HUES6 (cell line): Measurements from ENCODE around the gene RETREG3.
"Not testable (repeated sequence)": the region's sequence is repeated elsewhere in the genome, so short reads cannot be mapped to it uniquely, and the experiment has no call there.

Experiments
- H3K27ac ChIP-seq: 2 replicates; pipeline ENCODE4 v1.7.0; 2013; ENCODE audit warnings: low read depth, mild to moderate bottlenecking, low read length, inconsistent platforms
- H3K27me3 ChIP-seq: 2 replicates; pipeline ENCODE4 v1.6.1; 2013; ENCODE audit warnings: low read length; ENCODE audit not compliant: control insufficient read depth, insufficient read depth
- H3K36me3 ChIP-seq: 2 replicates; pipeline ENCODE4 v1.6.1; 2013; ENCODE audit warnings: low read length; ENCODE audit not compliant: control insufficient read depth, insufficient read depth
- H3K4me1 ChIP-seq: 2 replicates; pipeline ENCODE4 v1.6.1; 2013; ENCODE audit warnings: low read length; ENCODE audit not compliant: control insufficient read depth, insufficient read depth
- H3K4me3 ChIP-seq: 2 replicates; pipeline ENCODE4 v1.5.1; 2013; ENCODE audit warnings: low read depth, low read length
- H3K9ac ChIP-seq: one replicate; pipeline ENCODE4 v1.6.1; 2013; ENCODE audit warnings: mild to moderate bottlenecking, low read length
- H3K9me3 ChIP-seq: 2 replicates; pipeline ENCODE4 v1.6.1; 2013; ENCODE audit warnings: low read depth, low read length; ENCODE audit not compliant: control insufficient read depth, insufficient read depth

The RETREG3 gene

GRCh38 chr17:42609814-42610801 lies 934 bp upstream of the RETREG3 start:
- not testable (repeated sequence) for H3K4me1 ChIP-seq, H3K9me3 ChIP-seq, H3K27me3 ChIP-seq
- Histone ChIP-seq H3K27ac (peak overlapping the region; percentile 21; the same call in 1 of the 2 replicates), H3K4me3 (peak overlapping the region; percentile 83), H3K36me3 (peaks cover 38% of the 10 kb centered on the region), H3K9ac (peak overlapping the region; percentile 81)

DNA sequence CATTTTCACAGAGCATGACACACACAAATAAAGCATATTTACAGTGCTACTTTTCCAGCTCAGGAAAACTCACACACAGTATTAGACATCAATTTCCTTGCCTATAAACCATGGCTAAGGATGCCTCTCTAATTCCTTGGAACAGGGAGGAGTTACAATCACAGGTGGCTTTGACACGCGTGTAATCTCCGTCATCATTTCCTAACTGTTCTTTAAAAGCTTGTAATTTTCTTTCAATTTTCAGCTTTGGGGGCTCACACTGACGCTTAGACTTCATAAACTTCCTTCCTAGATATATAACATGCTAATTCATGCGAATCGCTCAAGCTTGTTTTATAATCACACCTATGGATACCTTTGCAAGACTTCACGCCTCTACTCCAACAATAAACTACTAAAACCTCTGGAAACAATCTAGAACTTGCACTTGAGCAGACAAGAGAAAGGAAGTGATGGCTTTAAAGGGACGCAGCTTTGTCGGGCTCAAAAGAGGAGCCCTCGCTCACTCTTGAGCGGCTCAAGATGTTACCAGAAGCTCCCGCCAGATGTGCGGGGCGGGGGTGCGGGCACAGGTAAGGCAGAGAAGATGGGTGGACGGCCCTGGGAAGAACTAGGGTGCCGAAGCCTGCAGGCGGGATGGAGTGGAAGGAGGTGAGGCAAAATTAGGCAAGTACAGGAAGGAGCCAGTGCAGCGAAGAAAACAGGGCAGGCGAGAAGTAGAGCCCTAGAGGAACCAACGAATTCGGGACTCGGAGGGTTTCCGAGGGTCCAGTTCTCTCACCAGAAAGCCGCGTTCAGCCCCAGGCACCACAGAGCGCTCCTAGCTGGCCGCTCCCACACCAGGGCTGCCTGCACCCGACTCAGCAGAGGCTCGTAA lies 631 bp downstream of the RETREG3 start:
- Histone ChIP-seq H3K27ac (peak overlapping the region; percentile 62; the same call in 1 of the 2 replicates), H3K27me3 (no peaks in the 10 kb centered on the region), H3K4me1 (peaks cover 6% of the 10 kb centered on the region; the same call in 1 of the 2 replicates), H3K36me3 (peaks cover 22% of the 10 kb centered on the region), H3K9ac (peak overlapping the region; percentile 89), H3K9me3 (no peaks in the 10 kb centered on the region), H3K4me3 (peak overlapping the region; percentile 83)

GRCh38 chr17:42607769-42608168 lies 1.4 kb downstream of the RETREG3 start:
- no peaks in the 10 kb centered on the region for H3K9me3 ChIP-seq

GRCh38 chr17:42603318-42603717 lies 5.9 kb downstream of the RETREG3 start:
- Histone ChIP-seq H3K36me3 (no peaks in the 10 kb centered on the region), H3K9me3 (no peaks in the 10 kb centered on the region), H3K4me3 (no peak overlapping the region), H3K27me3 (no peaks in the 10 kb centered on the region), H3K9ac (no peak overlapping the region), H3K27ac (no peak overlapping the region), H3K4me1 (peaks cover 3% of the 10 kb centered on the region; the same call in 1 of the 2 replicates)

More at GRCh38 chr17:42607769-42608168, 1.4 kb downstream of the RETREG3 start:
- Histone ChIP-seq H3K9ac (no peak overlapping the region), H3K27me3 (no peaks in the 10 kb centered on the region), H3K4me3 (peak overlapping the region; percentile 83), H3K4me1 (peaks cover 6% of the 10 kb centered on the region; the same call in 1 of the 2 replicates), H3K27ac (no peak overlapping the region), H3K36me3 (peaks cover 14% of the 10 kb centered on the region)

GRCh38 chr17:42598905-42599304 lies 10.3 kb downstream of the RETREG3 start:
- Histone ChIP-seq H3K27ac (no peak overlapping the region), H3K4me3 (no peak overlapping the region), H3K27me3 (no peaks in the 10 kb centered on the region), H3K9me3 (no peaks in the 10 kb centered on the region), H3K4me1 (no peaks in the 10 kb centered on the region), H3K36me3 (no peaks in the 10 kb centered on the region), H3K9ac (no peak overlapping the region)

DNA sequence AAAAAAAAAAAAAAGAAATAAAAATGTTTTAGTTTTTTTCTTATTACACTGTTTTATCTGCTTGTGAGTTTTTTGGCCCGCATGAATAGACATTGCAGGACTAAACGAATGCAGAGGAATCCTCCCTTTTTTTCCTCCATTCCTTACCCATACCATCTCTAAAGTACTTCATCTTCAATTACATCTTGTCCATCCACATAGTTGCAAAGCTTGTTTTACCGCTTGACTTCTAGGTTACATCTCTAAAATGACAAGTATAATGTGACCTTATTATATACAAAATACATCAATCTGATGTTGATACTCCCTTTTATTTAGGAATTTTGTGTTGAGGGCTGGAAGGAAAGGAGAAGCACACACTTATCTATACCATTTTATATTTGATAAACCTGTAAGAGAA lies 12.8 kb downstream of the RETREG3 start:
- Histone ChIP-seq H3K4me1 (no peaks in the 10 kb centered on the region), H3K27ac (no peak overlapping the region), H3K36me3 (peaks cover 7% of the 10 kb centered on the region), H3K9ac (no peak overlapping the region), H3K4me3 (no peak overlapping the region), H3K9me3 (no peaks in the 10 kb centered on the region), H3K27me3 (no peaks in the 10 kb centered on the region)

- peaks cover 45% of the 10 kb centered on the region for H3K36me3 ChIP-seq
- no peak overlapping the region for H3K9ac ChIP-seq
- no peaks in the 10 kb centered on the region for H3K9me3 ChIP-seq
- H3K27me3 ChIP-seq = no peaks in the 10 kb centered on the region
- H3K27ac ChIP-seq = no peak overlapping the region
- no peaks in the 10 kb centered on the region for H3K4me1 ChIP-seq
- H3K4me3 ChIP-seq = no peak overlapping the region
These were observed 17.8 kb downstream of the RETREG3 start for GRCh38 chr17:42591411-42591810.

DNA sequence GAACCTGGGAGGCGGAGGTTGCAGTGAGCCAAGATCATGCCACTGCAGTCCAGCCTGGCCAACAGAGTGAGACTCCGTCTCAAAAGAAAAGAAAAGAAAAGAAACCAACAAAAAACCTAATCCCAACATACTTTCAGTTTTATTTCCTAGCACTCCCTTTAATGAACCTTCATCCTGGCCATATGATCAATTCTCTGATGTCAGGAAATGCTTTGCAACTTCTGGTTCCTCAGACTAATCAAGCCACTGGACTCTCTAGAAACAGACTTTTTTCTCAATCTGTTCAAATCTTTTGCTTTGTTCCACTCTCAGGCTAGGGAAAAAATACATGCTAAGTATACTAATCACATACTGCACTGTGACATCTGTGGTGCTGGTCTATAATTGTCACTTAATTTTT lies 18.3 kb downstream of the RETREG3 start:
- H3K4me1 ChIP-seq = no peaks in the 10 kb centered on the region
- no peaks in the 10 kb centered on the region for H3K9me3 ChIP-seq
- H3K4me3 ChIP-seq = no peak overlapping the region
- H3K27ac ChIP-seq = no peak overlapping the region
- H3K9ac ChIP-seq = no peak overlapping the region
- H3K27me3 ChIP-seq = no peaks in the 10 kb centered on the region
- peaks cover 51% of the 10 kb centered on the region for H3K36me3 ChIP-seq

GRCh38 chr17:42586514-42587230 lies 22.5 kb downstream of the RETREG3 start:
- H3K9ac ChIP-seq = no peak overlapping the region
- H3K27me3 ChIP-seq = no peaks in the 10 kb centered on the region
- no peak overlapping the region for H3K27ac ChIP-seq
- H3K4me1 ChIP-seq = no peaks in the 10 kb centered on the region
- H3K4me3 ChIP-seq = no peak overlapping the region
- H3K36me3 ChIP-seq = peaks cover 86% of the 10 kb centered on the region
- no peaks in the 10 kb centered on the region for H3K9me3 ChIP-seq

DNA sequence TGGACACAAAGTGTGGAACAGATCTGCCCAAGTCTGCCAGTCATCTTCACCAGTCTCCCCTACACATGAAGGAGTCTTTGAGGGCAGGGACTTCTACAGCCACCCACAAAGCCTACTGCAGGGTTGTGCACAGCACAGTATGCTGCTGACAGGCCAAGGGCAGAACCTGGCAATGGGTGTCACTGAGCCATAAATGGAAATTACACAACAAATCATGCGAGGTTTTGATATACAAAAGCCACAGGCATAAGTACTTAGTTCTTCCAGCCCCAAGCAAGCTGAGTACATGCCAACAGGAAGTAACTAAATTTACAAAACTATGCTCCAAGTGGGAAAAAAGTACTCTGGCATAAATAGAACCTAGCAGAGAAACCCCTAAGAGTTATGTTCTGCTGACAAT lies 23.8 kb downstream of the RETREG3 start:
- Histone ChIP-seq H3K4me1 (no peaks in the 10 kb centered on the region), H3K9ac (no peak overlapping the region), H3K27me3 (no peaks in the 10 kb centered on the region), H3K9me3 (no peaks in the 10 kb centered on the region), H3K27ac (no peak overlapping the region), H3K4me3 (no peak overlapping the region), H3K36me3 (peaks cover 83% of the 10 kb centered on the region)
